Esophagus mucosa (tissue), 1 donor: ENCODE measurements around the gene AQP12A. TPM values are rescaled to one million over a fixed set of nuclear protein-coding genes. Genes with fewer than 3 reads are reported as not detected.
A peak's percentile ranks its signal among the peaks of the same experiment; 100 is the strongest.

Experiments
- ATAC-seq: fragments of 200-7000 bp; cut with Tn5 transposase; one replicate; pipeline ENCODE4 v1.9.1; 2020
- total RNA-seq: library from RNA; stranded (reverse); gene quantifications from one replicate; pipeline ENCODE4 v1.2.4, GENCODE V29; 2023
- donor health status: DM: yes; HTN: yes; CAD: no.

The AQP12A gene
- total RNA-seq, 1 donor from 2014 or later, result not detected

- peak; percentile 22 for ATAC-seq
These were observed 19.6 kb downstream of the AQP12A start for GRCh38 chr2:240711296-240711695.

GRCh38 chr2:240711701-240712100, 20.0 kb downstream of the AQP12A start:
- no peak for ATAC-seq

- no peak for ATAC-seq
These were observed 20.5 kb downstream of the AQP12A start for GRCh38 chr2:240712121-240712520.

- ATAC-seq, result no peak
These were observed 21.6 kb downstream of the AQP12A start for GRCh38 chr2:240713071-240713927.

GRCh38 chr2:240713928-240714746, 22.5 kb downstream of the AQP12A start:
- no peak for ATAC-seq

GRCh38 chr2:240714747-240715725, 23.4 kb downstream of the AQP12A start:
- ATAC-seq, result no peak

GRCh38 chr2:240716130-240716798, 24.6 kb downstream of the AQP12A start:
- ATAC-seq, result no peak

GRCh38 chr2:240717181-240717641, 25.5 kb downstream of the AQP12A start:
- no peak for ATAC-seq

GRCh38 chr2:240717681-240718581, 26.3 kb downstream of the AQP12A start:
- ATAC-seq, result no peak

- no peak for ATAC-seq
These were observed 27.3 kb downstream of the AQP12A start for GRCh38 chr2:240718896-240719490.

GRCh38 chr2:240719676-240720545, 28.2 kb downstream of the AQP12A start:
- ATAC-seq, result no peak

GRCh38 chr2:240720686-240721595, 29.3 kb downstream of the AQP12A start:
- ATAC-seq, result no peak

- no peak for ATAC-seq
These were observed 30.0 kb downstream of the AQP12A start for GRCh38 chr2:240721596-240722180.

- no peak for ATAC-seq
These were observed 30.7 kb downstream of the AQP12A start for GRCh38 chr2:240722376-240722775.

GRCh38 chr2:240722796-240723735, 31.4 kb downstream of the AQP12A start:
- no peak for ATAC-seq

- ATAC-seq, result no peak
These were observed 32.2 kb downstream of the AQP12A start for GRCh38 chr2:240723851-240724250.
